ENCODE data around the gene B3GALT6.
A peak's percentile ranks its signal among the peaks of the same experiment; 100 is the strongest.

B3GALT6 gene

DNA sequence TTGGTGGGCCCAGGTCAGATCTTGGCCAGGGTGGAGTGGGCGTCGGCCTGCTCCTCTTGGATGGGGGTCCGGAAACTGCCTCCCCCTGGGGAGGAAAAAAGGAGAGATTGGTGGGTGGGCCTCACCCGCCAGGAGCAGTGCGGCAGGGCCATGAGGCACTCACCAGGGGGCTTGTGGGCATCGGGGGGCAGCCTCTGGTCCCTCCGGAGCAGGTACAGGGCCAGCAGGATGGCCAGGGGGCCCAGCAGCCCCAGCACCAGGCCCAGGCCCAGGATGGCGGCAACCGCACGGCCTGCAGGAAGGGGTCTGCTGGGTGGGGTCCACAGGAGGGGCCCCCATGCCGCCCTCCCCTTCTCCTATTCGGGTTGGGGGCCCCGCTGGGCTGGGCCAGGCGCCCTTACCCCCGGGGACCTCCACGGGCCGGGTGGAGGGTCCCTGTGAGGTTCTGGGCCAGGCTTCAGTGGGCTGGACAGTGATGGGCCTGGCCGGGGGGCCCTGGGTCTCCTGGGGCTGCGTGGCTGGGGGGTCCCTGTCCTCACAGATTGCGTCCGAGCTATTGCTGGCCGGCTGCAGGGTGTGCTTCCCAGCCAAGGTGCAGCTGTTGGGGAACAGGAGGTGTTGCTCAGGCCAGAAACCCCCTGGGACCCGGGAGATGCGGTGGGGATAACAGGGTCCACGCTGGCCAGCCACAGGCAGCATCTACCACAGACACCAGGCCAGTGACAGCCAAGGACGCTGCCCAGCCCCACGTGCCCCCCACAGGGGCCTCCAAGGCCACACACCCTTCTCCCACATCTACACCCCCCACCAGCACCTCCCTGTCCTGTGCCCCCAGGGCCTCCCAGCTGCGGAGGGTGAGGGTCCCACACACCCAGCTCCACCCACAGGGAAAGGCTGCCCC lies 20.2 kb upstream of the B3GALT6 start:
- Histone ChIP-seq H3K36me3 (ENCODE audit: control insufficient read depth in 1 of 2, insufficient read depth in 2 of 2, low read length in 2 of 2) (peaks cover 4 to 8% of the 10 kb centered on the region in 2 donors), H3K27me3 (ENCODE audit: low read depth, low read length) (peaks cover 8% of the 10 kb centered on the region), H3K27ac (ENCODE audit: low read length) (no peak overlapping the region), H3K4me1 (ENCODE audit: control insufficient read depth in 1 of 2, insufficient read depth in 2 of 2, low read length in 2 of 2) (peaks cover 0 to 7% of the 10 kb centered on the region in 2 donors), H3K9me3 (ENCODE audit: control insufficient read depth in 1 of 2, low read length in 2 of 2) (no peaks in the 10 kb centered on the region), H3K4me3 (ENCODE audit: low read depth in 1 of 2, low read length in 2 of 2) (no peak overlapping the region)

DNA sequence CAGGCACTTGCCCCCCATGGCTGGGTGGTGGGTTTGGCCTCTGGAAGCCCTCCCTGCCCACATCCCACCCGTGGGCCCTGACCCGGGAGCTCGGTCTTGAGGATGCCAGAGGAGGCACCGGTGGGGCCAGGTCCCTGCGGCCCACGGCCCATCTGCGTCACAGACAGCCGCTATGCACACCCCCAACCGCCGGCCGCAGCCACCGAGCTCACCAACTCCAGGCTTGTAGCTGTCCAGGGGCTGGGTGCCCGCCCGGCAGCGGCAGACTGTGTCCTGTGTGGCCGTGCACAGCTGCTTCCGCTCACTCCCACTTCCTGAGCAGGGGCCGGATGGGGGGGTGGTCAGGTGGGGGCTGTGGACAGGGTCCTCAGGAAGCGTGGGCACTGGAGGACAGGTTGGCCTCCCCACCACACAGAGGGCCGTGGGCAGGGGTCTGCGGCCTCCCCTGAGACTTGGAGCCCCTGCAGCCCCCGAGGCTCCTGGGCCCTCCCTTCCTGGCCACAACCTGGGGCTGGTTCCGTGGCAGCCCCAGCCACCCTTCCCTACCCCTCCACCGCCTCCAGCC lies 19.2 kb upstream of the B3GALT6 start:
- no peak overlapping the region for H3K27ac ChIP-seq (ENCODE audit: low read length)

DNA sequence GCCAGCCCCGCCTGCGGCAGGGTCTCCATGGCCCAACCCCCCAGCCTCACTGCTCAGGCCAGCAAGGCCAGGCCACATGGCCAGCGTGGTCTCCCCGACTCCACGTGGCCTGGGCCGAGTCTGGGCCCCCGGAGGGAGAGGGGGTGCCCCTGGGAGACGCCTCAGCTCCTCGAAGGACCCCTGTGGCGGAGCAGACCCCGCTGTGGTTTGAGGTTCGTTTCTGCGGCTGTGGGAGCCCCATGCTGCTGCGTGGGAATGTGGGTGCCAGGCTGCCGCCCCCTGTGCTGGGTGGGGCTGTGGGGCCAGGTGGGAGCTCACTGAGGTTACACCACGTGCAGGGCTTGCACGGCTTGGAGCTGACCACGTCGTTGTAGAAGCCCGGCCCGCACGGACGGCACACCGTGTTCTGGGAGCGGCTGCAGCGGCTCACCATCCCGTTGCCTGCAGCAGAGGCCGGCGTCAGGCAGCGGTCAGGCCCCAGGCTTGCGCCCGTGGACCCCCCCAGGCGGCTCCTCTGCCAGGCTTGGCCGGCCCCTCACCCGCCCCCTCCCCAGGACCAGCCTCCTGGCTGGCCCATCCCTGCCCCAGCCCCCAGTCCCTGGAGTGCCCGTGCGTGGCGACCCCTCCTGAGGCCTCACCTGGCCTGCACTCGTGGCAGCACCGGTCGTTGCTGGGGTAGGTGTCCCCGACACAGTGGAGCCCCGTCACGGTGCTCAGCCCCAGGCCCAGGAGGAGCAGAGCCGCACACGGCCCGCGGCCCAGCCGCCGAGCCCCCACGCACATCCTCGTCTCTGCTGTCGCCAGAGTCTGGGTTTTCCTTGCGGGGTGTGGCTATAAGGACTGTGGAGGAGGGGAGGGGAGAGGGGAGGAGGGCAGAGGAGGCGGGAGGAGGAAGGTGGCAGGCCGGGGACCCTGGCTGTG lies 18.4 kb upstream of the B3GALT6 start, which contains the start of gene TNFRSF4:
TSS of gene TNFRSF4 (minus strand) at position 809 of the 921 bp plus-strand sequence. CDS start at position 783, 26 bp downstream.
- H3K36me3 ChIP-seq (ENCODE audit: control insufficient read depth in 1 of 2, insufficient read depth in 2 of 2, low read length in 2 of 2): peaks cover 9 to 24% of the 10 kb centered on the region in 2 donors
- no peaks in the 10 kb centered on the region for H3K27me3 ChIP-seq (ENCODE audit: low read depth, low read length)
- H3K9me3 ChIP-seq (ENCODE audit: control insufficient read depth in 1 of 2, low read length in 2 of 2): no peaks in the 10 kb centered on the region
- H3K27ac ChIP-seq (ENCODE audit: low read length): no peak within 1 kb of the TSS
- no peaks in the 10 kb centered on the region for H3K4me1 ChIP-seq (ENCODE audit: control insufficient read depth in 1 of 2, insufficient read depth in 2 of 2, low read length in 2 of 2)
- no peak within 1 kb of the TSS for H3K4me3 ChIP-seq (ENCODE audit: low read depth in 1 of 2, low read length in 2 of 2)

More for the DNA sequence above, 19.2 kb upstream of the B3GALT6 start:
- Histone ChIP-seq H3K4me3 (ENCODE audit: low read depth in 1 of 2, low read length in 2 of 2) (peak overlapping the region in 1 of 2 donors; percentile 19), H3K4me1 (ENCODE audit: control insufficient read depth in 1 of 2, insufficient read depth in 2 of 2, low read length in 2 of 2) (peaks cover 0 to 5% of the 10 kb centered on the region in 2 donors), H3K27me3 (ENCODE audit: low read depth, low read length) (no peaks in the 10 kb centered on the region), H3K36me3 (ENCODE audit: control insufficient read depth in 1 of 2, insufficient read depth in 2 of 2, low read length in 2 of 2) (peaks cover 5 to 16% of the 10 kb centered on the region in 2 donors), H3K9me3 (ENCODE audit: control insufficient read depth in 1 of 2, low read length in 2 of 2) (no peaks in the 10 kb centered on the region)

DNA sequence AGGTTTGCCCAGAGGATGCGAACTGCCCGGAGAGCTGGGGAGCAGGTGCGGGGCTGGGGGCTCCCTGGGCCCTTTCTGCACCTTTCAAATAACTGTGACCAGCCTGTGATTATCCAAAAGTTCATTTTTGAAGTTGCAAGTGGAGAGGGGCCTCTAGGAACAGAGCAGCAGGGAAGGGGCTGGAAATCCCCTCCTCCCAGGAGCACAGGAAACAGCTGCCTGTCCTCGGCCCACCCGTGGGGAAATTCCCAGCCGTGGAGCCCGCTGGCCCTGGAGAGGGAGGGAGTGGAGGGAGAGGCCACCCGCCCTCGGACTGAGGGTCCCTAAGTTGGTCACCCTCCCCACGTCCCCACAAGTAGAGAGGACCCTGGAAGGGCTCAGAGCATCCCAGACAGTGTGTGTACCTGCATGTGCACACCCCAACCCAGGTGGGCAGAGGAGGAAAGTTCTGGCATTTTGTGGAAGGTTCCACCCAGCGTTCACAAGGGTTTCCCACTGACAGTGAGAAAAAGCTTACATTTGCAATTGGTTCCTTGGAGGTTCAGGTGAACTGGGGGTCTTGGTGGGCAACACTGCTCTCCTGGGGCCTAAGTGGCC lies 16.9 kb upstream of the B3GALT6 start:
- Histone ChIP-seq H3K36me3 (ENCODE audit: control insufficient read depth in 1 of 2, insufficient read depth in 2 of 2, low read length in 2 of 2) (peaks cover 9 to 38% of the 10 kb centered on the region in 2 donors), H3K27me3 (ENCODE audit: low read depth, low read length) (no peaks in the 10 kb centered on the region), H3K4me3 (ENCODE audit: low read depth in 1 of 2, low read length in 2 of 2) (no peak overlapping the region), H3K4me1 (ENCODE audit: control insufficient read depth in 1 of 2, insufficient read depth in 2 of 2, low read length in 2 of 2) (no peaks in the 10 kb centered on the region), H3K9me3 (ENCODE audit: control insufficient read depth in 1 of 2, low read length in 2 of 2) (no peaks in the 10 kb centered on the region), H3K27ac (ENCODE audit: low read length) (no peak overlapping the region)

DNA sequence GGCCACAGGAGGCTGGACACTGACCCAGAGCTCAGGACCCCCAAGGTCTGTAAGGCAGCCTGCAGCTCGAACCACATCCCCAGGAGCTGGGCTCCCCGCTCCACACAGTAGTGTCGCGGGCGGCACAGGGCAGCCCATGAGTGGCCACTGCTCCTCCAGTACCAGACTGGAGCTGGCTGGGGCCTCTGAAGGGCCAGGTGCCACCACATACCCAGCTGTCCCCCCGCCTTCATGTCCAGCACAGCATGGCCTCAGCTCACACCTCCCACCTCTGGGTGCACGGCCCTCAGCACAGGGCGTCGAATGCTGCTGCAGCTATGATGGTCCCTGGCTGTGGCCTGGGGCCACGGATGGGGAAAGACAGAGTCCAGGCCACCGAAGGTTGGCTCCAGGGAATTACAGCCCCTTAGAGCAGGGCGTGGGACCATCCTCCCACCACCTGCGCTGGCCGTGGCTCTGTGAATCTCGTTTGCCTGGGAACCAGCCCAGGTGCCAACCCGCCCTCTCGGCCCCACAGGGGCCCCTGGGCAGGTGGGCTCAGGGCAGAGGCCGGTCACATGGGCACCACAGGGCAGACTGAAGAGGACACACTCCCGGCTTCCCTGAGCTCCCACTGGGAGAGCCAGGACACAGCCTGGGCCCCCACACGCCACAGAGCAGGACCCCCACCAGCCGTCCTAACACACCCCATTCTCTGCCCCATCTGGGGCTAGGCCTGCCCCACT lies 16.0 kb upstream of the B3GALT6 start:
- H3K4me3 ChIP-seq (ENCODE audit: low read depth in 1 of 2, low read length in 2 of 2): no peak overlapping the region
- H3K27ac ChIP-seq (ENCODE audit: low read length): no peak overlapping the region
- no peaks in the 10 kb centered on the region for H3K4me1 ChIP-seq (ENCODE audit: control insufficient read depth in 1 of 2, insufficient read depth in 2 of 2, low read length in 2 of 2)
- no peaks in the 10 kb centered on the region for H3K9me3 ChIP-seq (ENCODE audit: control insufficient read depth in 1 of 2, low read length in 2 of 2)
- H3K36me3 ChIP-seq (ENCODE audit: control insufficient read depth in 1 of 2, insufficient read depth in 2 of 2, low read length in 2 of 2): peaks cover 17 to 46% of the 10 kb centered on the region in 2 donors
- no peaks in the 10 kb centered on the region for H3K27me3 ChIP-seq (ENCODE audit: low read depth, low read length)

DNA sequence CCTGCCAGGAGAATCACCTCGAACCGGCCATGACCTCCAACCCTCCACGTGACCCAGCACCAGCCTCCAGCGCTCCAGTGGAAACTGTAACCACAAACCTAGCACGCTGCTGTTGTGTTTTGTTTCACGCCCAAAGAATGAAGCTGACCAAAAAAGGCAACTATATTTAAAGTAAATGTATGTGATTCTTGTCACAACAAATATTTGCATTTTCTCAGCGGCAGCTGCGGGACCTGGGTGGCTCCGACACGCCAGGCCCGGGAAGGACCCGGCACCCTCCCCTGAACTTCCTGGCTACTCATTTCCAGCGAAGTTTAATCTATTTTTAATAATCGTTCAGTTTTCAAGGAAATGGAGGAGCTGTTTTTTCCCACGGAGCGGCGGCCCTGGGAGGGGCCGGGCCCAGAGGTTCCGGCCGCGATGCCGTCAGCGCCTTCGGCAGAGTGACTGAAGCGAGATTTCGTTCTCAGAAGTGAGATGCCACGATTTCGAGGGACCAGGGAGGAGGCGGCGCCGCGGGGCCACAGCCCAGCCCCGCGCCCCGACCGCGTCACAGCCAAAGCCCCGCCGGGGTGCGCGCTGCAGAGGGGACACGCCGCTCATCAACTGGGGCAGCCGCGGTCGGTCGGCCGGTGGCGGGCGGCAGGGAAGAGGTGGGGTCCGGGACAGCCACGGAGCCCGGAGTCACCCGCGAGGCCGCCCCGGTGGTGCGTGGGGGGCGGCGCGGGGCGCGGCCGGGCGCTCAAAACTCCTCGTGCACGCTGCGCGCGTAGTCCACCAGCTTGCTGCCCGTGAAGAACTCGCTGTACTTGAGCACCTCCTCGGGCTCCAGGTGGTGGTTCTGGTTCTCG lies 15.0 kb upstream of the B3GALT6 start:
- Histone ChIP-seq H3K27ac (ENCODE audit: low read length) (no peak overlapping the region), H3K9me3 (ENCODE audit: control insufficient read depth in 1 of 2, low read length in 2 of 2) (no peaks in the 10 kb centered on the region), H3K27me3 (ENCODE audit: low read depth, low read length) (no peaks in the 10 kb centered on the region), H3K36me3 (ENCODE audit: control insufficient read depth in 1 of 2, insufficient read depth in 2 of 2, low read length in 2 of 2) (peaks cover 19 to 56% of the 10 kb centered on the region in 2 donors), H3K4me1 (ENCODE audit: control insufficient read depth in 1 of 2, insufficient read depth in 2 of 2, low read length in 2 of 2) (no peaks in the 10 kb centered on the region), H3K4me3 (ENCODE audit: low read depth in 1 of 2, low read length in 2 of 2) (no peak overlapping the region)

DNA sequence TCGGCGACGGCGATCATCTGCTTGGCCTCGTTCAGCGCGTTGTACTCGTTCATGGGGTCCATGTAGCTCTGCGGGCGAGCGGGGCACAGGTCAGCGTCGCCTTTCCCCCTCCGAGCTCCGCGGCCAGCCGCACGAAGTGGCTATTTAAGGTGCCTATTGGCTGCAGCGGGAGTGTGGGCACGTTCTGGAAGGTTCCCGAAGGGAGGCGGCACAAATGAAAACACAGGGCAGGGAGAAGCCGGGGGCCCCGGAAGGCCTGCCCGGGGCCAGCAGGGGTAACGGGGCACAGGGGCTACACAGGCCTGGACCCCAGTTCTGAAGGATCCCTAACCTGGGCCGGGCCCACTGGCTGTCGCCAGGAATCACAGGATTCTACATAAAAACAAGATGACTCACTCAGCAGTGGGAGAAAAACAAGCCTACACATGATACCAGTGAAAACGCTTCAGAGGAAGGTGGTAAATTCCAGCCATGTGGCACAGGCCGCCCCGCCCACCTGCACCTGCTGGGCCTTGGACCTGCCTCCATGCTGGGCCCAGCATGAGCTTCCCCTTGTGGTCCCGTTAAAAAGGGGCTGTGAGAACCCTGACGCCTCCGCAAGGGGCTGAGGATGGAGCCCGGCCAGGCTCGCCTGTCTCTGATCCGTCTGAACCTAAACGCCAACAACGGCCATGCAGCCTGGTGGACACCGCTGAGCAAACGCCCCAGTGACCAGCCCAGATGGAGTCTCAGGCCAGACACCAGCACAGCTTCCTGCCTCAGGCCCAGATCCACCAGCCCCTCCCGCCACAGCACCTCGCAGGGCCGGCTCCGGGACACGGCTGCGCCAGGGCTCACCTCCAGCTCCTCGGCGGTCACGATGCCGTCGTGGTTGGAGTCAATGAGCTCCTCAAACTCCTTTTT lies 14.2 kb upstream of the B3GALT6 start:
- H3K9me3 ChIP-seq (ENCODE audit: control insufficient read depth in 1 of 2, low read length in 2 of 2): no peaks in the 10 kb centered on the region
- H3K4me1 ChIP-seq (ENCODE audit: control insufficient read depth in 1 of 2, insufficient read depth in 2 of 2, low read length in 2 of 2): no peaks in the 10 kb centered on the region
- no peak overlapping the region for H3K4me3 ChIP-seq (ENCODE audit: low read depth in 1 of 2, low read length in 2 of 2)
- H3K36me3 ChIP-seq (ENCODE audit: control insufficient read depth in 1 of 2, insufficient read depth in 2 of 2, low read length in 2 of 2): peaks cover 22 to 64% of the 10 kb centered on the region in 2 donors
- no peaks in the 10 kb centered on the region for H3K27me3 ChIP-seq (ENCODE audit: low read depth, low read length)
- H3K27ac ChIP-seq (ENCODE audit: low read length): no peak overlapping the region

DNA sequence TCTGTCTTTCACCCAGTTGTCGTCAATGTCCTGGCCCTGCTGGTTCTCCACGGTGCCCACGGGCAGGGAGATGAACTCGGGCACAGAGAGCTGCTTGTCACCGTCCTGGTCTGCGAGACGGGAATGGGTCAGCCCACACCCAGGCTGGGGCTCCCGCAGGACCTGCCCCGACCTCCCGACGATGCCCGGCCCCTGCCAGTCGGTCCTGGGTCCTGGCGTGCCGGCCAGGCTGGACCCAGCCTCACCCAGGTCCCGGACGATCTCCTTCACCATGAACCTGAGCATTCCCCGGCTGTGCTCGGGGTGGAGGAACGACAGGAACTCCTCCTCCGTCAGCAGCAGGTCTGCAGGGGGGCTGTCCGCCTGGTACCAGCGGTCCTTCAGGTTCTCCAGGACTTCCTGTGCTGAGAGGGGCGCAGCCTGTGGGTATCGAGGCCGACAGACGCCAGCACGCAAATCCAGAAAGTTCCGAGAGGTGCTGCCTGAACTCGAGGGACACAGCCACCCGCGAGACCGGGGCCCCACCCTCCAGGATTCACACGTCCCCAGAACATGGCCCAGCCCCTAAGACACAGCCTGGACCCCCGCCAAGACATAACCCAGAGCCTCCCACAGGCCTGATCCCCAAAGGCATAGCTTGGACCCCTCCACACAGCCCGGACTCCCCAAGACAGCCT lies 13.4 kb upstream of the B3GALT6 start:
- no peaks in the 10 kb centered on the region for H3K9me3 ChIP-seq (ENCODE audit: control insufficient read depth in 1 of 2, low read length in 2 of 2)
- no peaks in the 10 kb centered on the region for H3K27me3 ChIP-seq (ENCODE audit: low read depth, low read length)
- peaks cover 27 to 71% of the 10 kb centered on the region in 2 donors for H3K36me3 ChIP-seq (ENCODE audit: control insufficient read depth in 1 of 2, insufficient read depth in 2 of 2, low read length in 2 of 2)
- H3K27ac ChIP-seq (ENCODE audit: low read length): no peak overlapping the region
- H3K4me1 ChIP-seq (ENCODE audit: control insufficient read depth in 1 of 2, insufficient read depth in 2 of 2, low read length in 2 of 2): no peaks in the 10 kb centered on the region
- H3K4me3 ChIP-seq (ENCODE audit: low read depth in 1 of 2, low read length in 2 of 2): no peak overlapping the region

DNA sequence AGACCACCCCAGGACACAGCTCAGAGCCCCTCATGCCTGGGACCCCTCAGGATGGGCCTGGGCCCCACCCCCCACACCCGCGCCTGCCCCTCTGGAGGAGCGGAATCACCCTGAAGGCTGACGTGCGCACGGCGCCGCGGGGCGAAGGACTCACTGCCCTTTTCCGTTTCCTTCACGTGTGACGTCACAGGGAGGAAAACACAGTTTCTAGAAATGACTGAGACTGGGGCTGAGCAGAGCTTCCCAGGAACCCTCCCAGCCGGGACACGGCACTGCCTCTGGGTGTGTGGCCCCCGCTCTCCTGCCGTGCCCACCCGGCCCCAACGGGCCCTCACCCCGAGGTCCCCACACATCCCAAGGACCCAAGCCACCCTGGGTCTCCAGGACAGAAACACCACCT lies 12.7 kb upstream of the B3GALT6 start:
- Histone ChIP-seq H3K27ac (ENCODE audit: low read length) (no peak overlapping the region), H3K36me3 (ENCODE audit: control insufficient read depth in 1 of 2, insufficient read depth in 2 of 2, low read length in 2 of 2) (peaks cover 27 to 71% of the 10 kb centered on the region in 2 donors), H3K4me3 (ENCODE audit: low read depth in 1 of 2, low read length in 2 of 2) (no peak overlapping the region), H3K9me3 (ENCODE audit: control insufficient read depth in 1 of 2, low read length in 2 of 2) (no peaks in the 10 kb centered on the region), H3K4me1 (ENCODE audit: control insufficient read depth in 1 of 2, insufficient read depth in 2 of 2, low read length in 2 of 2) (no peaks in the 10 kb centered on the region), H3K27me3 (ENCODE audit: low read depth, low read length) (no peaks in the 10 kb centered on the region)
